HepG2 (cell line): Measurements from ENCODE around the gene CELSR3. TPM values are rescaled to one million over a fixed set of nuclear protein-coding genes. Genes with fewer than 3 reads are reported as not detected.

Experiments used
- ATAC-seq: fragments of 200-7000 bp; cut with Tn5 transposase; 3 replicates; pipeline ENCODE4 v1.9.1; 2020; ENCODE audit warnings: mild to moderate bottlenecking, moderate library complexity
- BruUV-seq: library from RNA; stranded (reverse); fragments of 400-500 nt; replicated peaks from 2 replicates; lab custom pipeline; 2021; lab: Mats Ljungman, UMichigan
- CTCF ChIA-PET: fragments of 300-600 bp; formaldehyde crosslinking; extraction: SDS; loops from one replicate; lab custom pipeline; 2021; ENCODE audit warnings: low total read pairs, inconsistent platforms, low intra/inter-chr PET ratio; lab: Yijun Ruan, JAX
- POLR2A ChIA-PET: fragments of 350-600 bp; sonication (Branson Sonifier 250); formaldehyde crosslinking; loops from one replicate; lab custom pipeline; 2020; ENCODE audit warnings: antibody characterized with exemption, inconsistent platforms; lab: Yijun Ruan, JAX
- DNase-seq: peaks from one replicate; pipeline ENCODE4 v3.0.0-alpha.2; 2015; ENCODE audit warnings: low spot score
- FAIRE-seq: peaks from 3 replicates; lab custom pipeline; 2011; peaks lifted over from hg19 to GRCh38; lab: Jason Lieb, UNC
- H2AFZ ChIP-seq: one replicate; pipeline ENCODE4 v1.6.1; 2011; ENCODE audit warnings: low read length, inconsistent platforms
- H3K27ac ChIP-seq: fragments of 300-600 bp; 3 replicates; pipeline ENCODE4 v1.8.0; 2011; ENCODE audit warnings: mixed run types, mild to moderate bottlenecking, mixed read lengths, low read length, inconsistent platforms; ENCODE audit not compliant: insufficient read depth; ENCODE audit errors: extremely low read length
- H3K27me3 ChIP-seq, 2 experiments: fragments of 200-600 bp in 1 of 2; 2 replicates in 1 of 2; 3 replicates in 1 of 2; pipeline versions ENCODE4 v1.6.0 to v1.8.0; 2011; ENCODE audit warnings: low read length in 2 of 2, mild to moderate bottlenecking in 2 of 2, moderate library complexity in 2 of 2, inconsistent platforms in 1 of 2; ENCODE audit not compliant: insufficient read depth in 2 of 2, control insufficient read depth in 1 of 2
- H3K36me3 ChIP-seq, 2 experiments: fragments of 200-600 bp in 1 of 2; replicated peaks in 1 of 2; 2 replicates in 1 of 2; 3 replicates in 1 of 2; pipeline versions ENCODE4 v1.5.1 to v1.8.0; 2011; ENCODE audit warnings: low read length in 2 of 2, inconsistent platforms in 1 of 2; ENCODE audit not compliant: insufficient read depth in 2 of 2, control insufficient read depth in 1 of 2
- H3K4me1 ChIP-seq: 2 replicates; pipeline ENCODE4 v1.5.1; 2012; ENCODE audit warnings: low read length, inconsistent platforms; ENCODE audit not compliant: insufficient read depth
- H3K4me2 ChIP-seq: 2 replicates; pipeline ENCODE4 v1.6.0; 2011; ENCODE audit warnings: low read depth, low read length, inconsistent platforms
- H3K4me3 ChIP-seq, 3 experiments: fragments of 200-600 bp in 1 of 3; sonication (generic), shearing (Covaris generic) in 1 of 3; replicated peaks in 1 of 3; 2 replicates each; pipeline ENCODE4 v1.5.1; 2011 to 2016; ENCODE audit warnings: low read length in 3 of 3, inconsistent platforms in 2 of 3, low read depth in 2 of 3, mild to moderate bottlenecking in 2 of 3, control low read depth in 1 of 3, mixed read lengths in 1 of 3; ENCODE audit not compliant: insufficient read depth in 1 of 3
- H3K79me2 ChIP-seq: one replicate; pipeline ENCODE4 v1.6.1; 2011; ENCODE audit warnings: low read length, inconsistent platforms; ENCODE audit not compliant: insufficient read depth
- H3K9ac ChIP-seq: 2 replicates; pipeline ENCODE4 v1.6.0; 2011; ENCODE audit warnings: mild to moderate bottlenecking, low read depth, low read length, inconsistent platforms; ENCODE audit not compliant: insufficient read depth
- H3K9me3 ChIP-seq: 2 replicates; pipeline ENCODE4 v1.5.1; 2012; ENCODE audit warnings: mild to moderate bottlenecking, low read length
- H4K20me1 ChIP-seq: 2 replicates; pipeline ENCODE4 v1.6.0; 2011; ENCODE audit warnings: inconsistent platforms, mild to moderate bottlenecking, low read length, moderate library complexity; ENCODE audit not compliant: insufficient read depth
- CEBPG ChIP-seq: IDR thresholded peaks from 2 replicates; pipeline ENCODE4 v1.6.1; 2016
- EZH2 ChIP-seq: conservative IDR thresholded peaks from 2 replicates; pipeline ENCODE4 v1.6.1; 2012; ENCODE audit warnings: mild to moderate bottlenecking, low read depth, low read length, moderate library complexity
- HOXA7 ChIP-seq: sonication (generic); formaldehyde crosslinking; IDR thresholded peaks from 2 replicates; pipeline ENCODE4 v1.8.1; 2022; ENCODE audit warnings: mild to moderate bottlenecking, missing genetic modification reagents, moderate library complexity
- HOXD1 ChIP-seq: sonication (generic); formaldehyde crosslinking; IDR thresholded peaks from 2 replicates; pipeline ENCODE4 v1.5.0; 2020; ENCODE audit warnings: missing genetic modification reagents
- SIN3B ChIP-seq: fragments of 150-350 bp; IDR thresholded peaks from 2 replicates; pipeline ENCODE4 v1.6.1; 2014; ENCODE audit warnings: low read length
- SRY ChIP-seq: sonication (generic); formaldehyde crosslinking; IDR thresholded peaks from 2 replicates; pipeline ENCODE4 v1.8.0; 2022; ENCODE audit warnings: mild to moderate bottlenecking, missing genetic modification reagents
- ZBTB3 ChIP-seq: sonication (generic); formaldehyde crosslinking; IDR thresholded peaks from 2 replicates; pipeline ENCODE4 v1.4.0; 2020; ENCODE audit warnings: low read depth, mild to moderate bottlenecking, moderate library complexity, missing genetic modification reagents, borderline replicate concordance
- WGBS: methylation state at CpG from one replicate; pipeline ENCODE4 v1.1.6; 2017; ENCODE audit warnings: low lambda C conversion rate; 5-methylcytosine and 5-hydroxymethylcytosine counted together
- in situ Hi-C: cut with HindIII; loops from 2 replicates; pipeline ENCODE4 v1.10.0; 2017; ENCODE audit warnings: low pct_unique_long_range_greater_than_20kb; ENCODE audit not compliant: extremely low pct_ligation_motif_present
- intact Hi-C: fragments of 100-400 bp; cut with micrococcal nuclease; formaldehyde crosslinking; loops from one replicate; pipeline ENCODE4 v1.10.0; 2022; ENCODE audit not compliant: unreplicated experiment
- polyA plus RNA-seq, 8 experiments: library from polyadenylated mRNA; depleted of rRNA in 3 of 8; stranded (reverse) in 7 of 8; unstranded in 1 of 8; fragments of >200 nt; fragmentation: Illumina TruSeq in 4 of 8; extraction: Trizol in 4 of 8; gene quantifications; 2 replicates each; pipeline versions ENCODE4 v1.2.1 to v1.2.3, GENCODE V29; 2011 to 2016; ENCODE audit warnings: low read depth in 4 of 8, missing spikeins in 1 of 8, mixed read lengths in 1 of 8; ENCODE audit not compliant: insufficient read depth in 1 of 8
- total RNA-seq, 5 experiments: library from RNA; depleted of rRNA; stranded (reverse); fragments of >200 nt; fragmentation: Illumina TruSeq; extraction: Trizol; gene quantifications; 2 replicates each; pipeline ENCODE4 v1.2.3, GENCODE V29; 2016; ENCODE audit warnings: low read depth in 1 of 5
- TF ChIP-seq, protein P1 (sequence below): IDR thresholded peaks from 2 replicates; pipeline ENCODE4 v1.6.1; 2016; ENCODE audit warnings: missing compliant biosample characterization, missing genetic modification reagents, borderline replicate concordance
- TF ChIP-seq, protein P2 (sequence below): sonication (generic); formaldehyde crosslinking; conservative IDR thresholded peaks from 2 replicates; pipeline ENCODE4 v1.4.0; 2020; ENCODE audit warnings: missing genetic modification reagents

CELSR3 gene
- total and polyA plus RNA-seq, 2 of the 13 experiments (the other 11 are each of a cell fraction or from before 2014, with no cell fraction given): 5.4 to 6.7 TPM

DNA sequence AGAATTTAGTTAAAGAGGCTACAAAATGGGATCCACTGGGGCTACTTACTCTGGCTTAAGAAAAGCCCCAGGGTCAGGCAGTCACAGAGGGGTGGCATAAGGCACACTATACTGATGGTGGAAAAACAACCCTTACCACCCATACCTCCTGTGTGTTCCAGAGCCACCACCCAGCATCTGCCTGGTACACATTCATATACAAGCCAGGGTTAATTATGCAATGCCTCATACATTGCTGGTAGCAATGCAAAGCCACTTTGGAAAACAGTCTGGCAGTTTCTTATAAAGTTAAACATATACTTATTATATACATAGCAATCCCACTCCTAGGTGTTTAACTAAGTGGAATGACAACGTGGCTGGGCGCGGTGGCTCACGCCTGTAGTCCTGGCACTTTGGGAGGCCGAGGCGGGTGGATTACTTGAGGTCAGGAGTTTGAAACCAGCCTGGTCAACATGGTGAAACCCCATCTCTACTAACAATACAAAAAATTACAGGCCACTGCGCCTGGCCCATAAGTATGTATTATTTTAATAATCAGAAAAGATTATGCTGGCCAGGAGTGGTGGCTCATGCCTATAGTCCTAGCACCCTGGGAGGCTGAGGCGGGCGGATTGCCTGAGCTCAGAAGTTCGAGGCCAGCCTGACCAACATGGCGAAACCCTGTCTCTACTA, 38.2 kb upstream of the CELSR3 start:
- Histone ChIP-seq H3K9me3 (no peaks in the 10 kb centered on the region), H3K4me1 (peaks cover 12% of the 10 kb centered on the region), H3K36me3 (peaks cover 6 to 35% of the 10 kb centered on the region in 2 experiments; a peak in 4 of 5 replicates), H4K20me1 (peaks cover 72% of the 10 kb centered on the region), H3K79me2 (peaks cover 77% of the 10 kb centered on the region), H3K4me2 (no peak overlapping the region), H3K27me3 (no peaks in the 10 kb centered on the region), H3K27ac (no peak overlapping the region), H2AFZ (no peak overlapping the region), H3K9ac (no peak overlapping the region), H3K4me3 (no peak overlapping the region)
- ChIA-PET CTCF (no interaction called here), POLR2A (no interaction called here)
- DNase-seq (no peak), FAIRE-seq (no peak), ATAC-seq (no peak)
- no TSS peak for BruUV-seq
- in situ Hi-C loops (no loop called here), intact Hi-C loops (no loop called here)
- no peak for TF ChIP-seq HOXA7 (CRISPR knock-in tag)
- TF ChIP-seq HOXD1 (CRISPR knock-in tag): no peak
- TF ChIP-seq CEBPG (CRISPR knock-in tag): no peak
- no peak for TF ChIP-seq SIN3B
- no peak for TF ChIP-seq SRY (CRISPR knock-in tag)
- no peak for TF ChIP-seq EZH2
- TF ChIP-seq, protein P1, sequence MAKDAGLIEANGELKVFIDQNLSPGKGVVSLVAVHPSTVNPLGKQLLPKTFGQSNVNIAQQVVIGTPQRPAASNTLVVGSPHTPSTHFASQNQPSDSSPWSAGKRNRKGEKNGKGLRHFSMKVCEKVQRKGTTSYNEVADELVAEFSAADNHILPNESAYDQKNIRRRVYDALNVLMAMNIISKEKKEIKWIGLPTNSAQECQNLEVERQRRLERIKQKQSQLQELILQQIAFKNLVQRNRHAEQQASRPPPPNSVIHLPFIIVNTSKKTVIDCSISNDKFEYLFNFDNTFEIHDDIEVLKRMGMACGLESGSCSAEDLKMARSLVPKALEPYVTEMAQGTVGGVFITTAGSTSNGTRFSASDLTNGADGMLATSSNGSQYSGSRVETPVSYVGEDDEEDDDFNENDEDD (CRISPR knock-in tag): no peak
- TF ChIP-seq ZBTB3 (CRISPR knock-in tag): no peak
- TF ChIP-seq, protein P2, sequence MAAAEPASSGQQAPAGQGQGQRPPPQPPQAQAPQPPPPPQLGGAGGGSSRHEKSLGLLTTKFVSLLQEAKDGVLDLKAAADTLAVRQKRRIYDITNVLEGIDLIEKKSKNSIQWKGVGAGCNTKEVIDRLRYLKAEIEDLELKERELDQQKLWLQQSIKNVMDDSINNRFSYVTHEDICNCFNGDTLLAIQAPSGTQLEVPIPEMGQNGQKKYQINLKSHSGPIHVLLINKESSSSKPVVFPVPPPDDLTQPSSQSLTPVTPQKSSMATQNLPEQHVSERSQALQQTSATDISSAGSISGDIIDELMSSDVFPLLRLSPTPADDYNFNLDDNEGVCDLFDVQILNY (CRISPR knock-in tag): no peak
- 99% methylated on average over 11 of the region's 11 CpGs for WGBS
